GM19395 (cell line): Measurements from ENCODE around the gene PUS10.
"Not testable (repeated sequence)": the region's sequence is repeated elsewhere in the genome, so short reads cannot be mapped to it uniquely, and the experiment has no call there.

Experiments
- ATAC-seq: cut with Tn5 transposase; IDR thresholded peaks from one replicate; pipeline ENCODE4 v1.9.1; 2021; ENCODE audit warnings: mild to moderate bottlenecking, moderate library complexity; ENCODE audit not compliant: unreplicated experiment

PUS10 gene

DNA sequence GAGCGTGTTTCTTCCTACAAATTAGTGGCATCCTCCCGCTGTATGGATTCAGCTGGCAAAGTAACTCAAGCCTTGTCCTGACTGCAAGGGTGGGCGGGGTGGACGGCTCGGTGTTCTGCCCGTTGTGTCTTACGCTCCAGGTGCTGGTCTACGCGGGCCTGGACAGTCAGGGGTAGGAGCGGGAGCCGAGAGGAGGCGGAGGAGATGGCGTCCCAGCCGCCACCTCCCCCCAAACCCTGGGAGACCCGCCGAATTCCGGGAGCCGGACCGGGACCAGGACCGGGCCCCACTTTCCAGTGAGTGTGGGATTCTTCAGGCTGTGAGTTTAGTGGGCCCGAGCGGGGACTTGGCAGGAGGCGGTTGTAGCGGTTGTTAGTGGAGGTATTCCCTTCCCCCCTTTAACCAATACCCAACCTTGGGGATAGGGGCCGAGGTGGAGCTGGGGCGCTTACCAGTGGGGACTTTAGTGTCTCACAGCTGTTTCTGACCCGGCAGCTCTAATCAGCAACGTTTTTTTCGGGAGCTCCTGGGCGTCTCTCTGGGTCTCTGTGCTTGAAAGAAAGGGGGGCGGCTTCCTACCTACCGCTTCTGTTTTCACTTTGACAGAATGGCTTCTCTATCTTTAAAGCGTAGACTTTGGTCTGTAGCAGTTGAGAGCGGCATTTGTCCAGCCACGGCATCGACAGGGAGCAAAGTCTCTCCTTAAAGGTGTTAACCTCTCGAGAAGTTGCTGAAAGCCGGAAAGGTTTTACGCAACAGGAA lies at the start of gene PUS10, which contains the start of gene PEX13:
TSS of gene PUS10 (minus strand) at position 700 of the 762 bp plus-strand sequence. CDS start 6,365 bp downstream, outside the sequence.
TSS of gene PEX13 (plus strand) at position 165 of the 762 bp plus-strand sequence. CDS start at position 205, 40 bp downstream.
- peak; percentile 82 for ATAC-seq

- ATAC-seq, result peak; percentile 96
These were observed 48.0 kb upstream of the PUS10 start, which contains the start of gene SANBR for GRCh38 chr2:61065714-61066709. SANBR (plus strand) TSS chr2:61065871; CDS start chr2:61070351, 4,480 bp downstream.

GRCh38 chr2:61059382-61059781 lies 41.3 kb upstream of the PUS10 start:
- ATAC-seq, result no peak

DNA sequence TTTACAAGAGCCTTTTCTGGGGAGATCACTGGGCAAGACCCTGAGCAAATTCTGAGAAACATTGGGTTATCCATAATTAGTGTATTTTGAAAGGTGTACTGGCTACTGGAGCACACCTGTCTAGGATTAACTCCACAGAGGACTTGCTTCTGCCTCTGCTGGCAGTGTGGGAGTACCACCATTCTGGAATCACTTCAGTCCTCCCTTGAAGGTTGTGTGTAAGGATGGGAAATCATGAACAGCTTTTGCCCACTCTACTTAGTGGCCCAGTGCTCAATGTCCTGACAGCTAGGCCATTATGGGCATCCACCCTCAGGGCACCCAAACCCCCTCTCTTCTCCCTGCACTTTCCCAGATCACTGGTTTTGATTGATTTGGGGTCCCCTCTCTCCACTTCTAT lies 39.5 kb upstream of the PUS10 start:
- no peak for ATAC-seq

DNA sequence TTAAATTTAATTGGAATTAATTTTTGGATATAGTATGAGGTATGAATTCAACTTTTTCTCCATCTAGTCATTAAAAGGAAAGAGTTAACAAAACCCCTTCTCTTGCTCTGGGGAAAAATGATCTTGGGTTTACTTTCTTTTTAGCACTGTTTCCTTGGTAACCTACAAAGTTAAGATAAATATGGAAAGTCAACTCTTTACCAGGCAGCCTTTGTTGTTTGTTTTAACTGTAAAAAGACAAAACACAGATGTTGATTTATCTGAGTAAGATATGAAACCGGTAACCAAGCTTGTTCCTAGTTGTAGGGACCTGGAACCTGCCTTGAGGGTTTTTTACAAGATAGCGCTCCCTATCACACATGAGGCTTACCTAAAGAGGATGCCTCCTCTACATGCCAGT lies 37.5 kb upstream of the PUS10 start:
- ATAC-seq, result no peak

DNA sequence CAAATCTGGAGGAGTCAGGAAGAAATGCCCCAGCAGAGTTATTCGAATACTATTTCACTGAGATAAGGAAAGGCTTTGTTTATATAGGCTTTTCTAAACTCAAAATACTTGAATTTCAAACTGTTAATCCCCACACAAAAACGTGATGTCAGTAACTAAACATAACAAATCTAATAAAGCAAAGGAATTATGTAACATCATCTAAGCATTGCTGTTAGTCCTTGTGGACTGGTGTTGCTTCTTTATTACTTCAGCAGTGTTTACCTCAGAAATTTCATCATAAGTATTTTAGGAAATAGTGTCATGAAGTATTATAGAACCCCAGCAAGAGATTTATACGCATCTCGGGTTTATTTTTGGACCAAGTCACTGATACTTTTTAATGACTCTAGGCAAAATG lies 27.9 kb upstream of the PUS10 start:
- no peak for ATAC-seq

GRCh38 chr2:61045226-61045625 lies 27.2 kb upstream of the PUS10 start:
- ATAC-seq, result no peak

- no peak for ATAC-seq
These were observed 26.6 kb upstream of the PUS10 start for GRCh38 chr2:61044636-61045035.

DNA sequence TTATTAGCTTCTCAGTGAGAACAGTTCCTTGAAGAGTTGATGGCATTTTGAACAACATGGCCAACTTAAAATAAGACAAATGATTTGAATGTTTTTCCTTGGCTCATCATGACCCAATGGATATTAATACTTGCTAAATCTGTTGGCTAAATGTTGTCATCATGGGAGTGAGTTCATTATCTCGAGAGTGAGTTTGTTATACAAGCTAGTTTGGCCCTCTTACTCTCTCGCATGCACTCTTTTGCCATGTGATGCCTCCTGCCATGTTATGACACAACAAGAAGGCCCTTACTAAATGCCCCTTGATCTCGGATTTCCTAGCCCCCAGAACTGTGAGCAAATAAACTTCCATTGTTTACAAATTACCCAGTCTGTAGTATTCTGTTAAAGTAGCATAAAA lies 24.8 kb upstream of the PUS10 start:
- no peak for ATAC-seq

DNA sequence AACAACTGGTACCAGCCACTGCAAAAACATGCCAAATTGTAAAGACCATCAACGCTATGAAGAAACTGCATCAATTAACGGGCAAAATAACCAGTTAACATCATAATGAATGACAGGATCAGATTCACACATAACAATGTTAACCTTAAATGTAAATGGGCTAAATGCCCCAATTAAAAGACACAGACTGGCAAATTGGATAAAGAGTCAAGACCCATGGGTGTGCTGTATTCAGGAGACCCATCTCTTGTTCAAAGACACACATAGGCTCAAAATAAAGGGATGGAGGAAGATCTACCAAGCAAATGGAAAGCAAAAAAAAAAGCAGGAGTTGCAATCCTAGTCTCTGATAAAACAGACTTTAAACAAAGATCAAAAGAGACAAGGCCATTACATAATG lies 18.6 kb upstream of the PUS10 start:
- not testable (repeated sequence) for ATAC-seq

- not testable (repeated sequence) for ATAC-seq
These were observed 16.5 kb upstream of the PUS10 start for GRCh38 chr2:61034592-61034991.

- ATAC-seq, result no peak
These were observed 11.5 kb upstream of the PUS10 start for GRCh38 chr2:61029533-61029932.

- ATAC-seq, result no peak
These were observed 5.6 kb upstream of the PUS10 start for GRCh38 chr2:61023670-61024069.

- no peak for ATAC-seq
These were observed 3.2 kb upstream of the PUS10 start for GRCh38 chr2:61021228-61021660.

DNA sequence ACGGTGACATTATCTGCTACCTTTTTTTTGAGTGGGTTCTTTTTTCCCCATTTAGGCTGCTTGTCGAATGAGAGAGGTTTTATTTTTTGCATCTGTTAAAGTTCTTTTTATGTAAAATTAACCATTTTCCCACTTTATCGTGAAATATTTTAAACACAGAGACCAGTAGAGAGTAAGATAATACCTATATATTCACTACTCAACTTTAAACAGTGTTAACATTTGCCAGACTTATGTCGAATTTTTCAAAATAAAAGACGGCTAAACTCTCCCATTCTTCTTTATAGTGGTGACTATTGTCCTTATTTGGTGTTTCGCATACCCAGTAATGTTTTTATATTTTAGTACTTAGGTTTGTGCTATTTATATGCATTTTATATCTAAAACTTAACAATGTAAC lies 743 bp upstream of the PUS10 start:
- no peak for ATAC-seq

DNA sequence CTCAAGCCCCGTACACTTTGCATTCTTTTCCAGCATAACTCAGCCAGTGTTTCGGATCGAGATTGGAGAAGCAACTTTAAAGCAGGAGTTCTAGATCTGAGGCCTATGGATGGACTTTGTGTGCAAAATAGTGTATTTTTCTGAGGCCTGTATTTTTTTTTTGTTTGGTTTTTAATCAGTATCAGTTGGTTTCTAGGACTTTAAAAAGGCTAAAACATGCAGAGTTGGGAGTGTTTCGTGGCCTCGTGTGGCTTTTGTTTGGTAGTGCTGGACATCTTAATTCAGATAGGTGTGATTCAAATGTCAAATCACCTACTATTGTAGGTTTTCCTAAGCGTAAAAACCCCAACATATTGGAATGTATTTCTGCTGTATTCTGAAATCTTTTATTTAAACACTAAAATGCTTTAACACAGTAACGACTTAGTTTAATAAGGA lies 282 bp upstream of the PUS10 start:
- no peak for ATAC-seq

- peak; percentile 64 for ATAC-seq
These were observed 976 bp downstream of the PUS10 start for GRCh38 chr2:61017003-61017555.

DNA sequence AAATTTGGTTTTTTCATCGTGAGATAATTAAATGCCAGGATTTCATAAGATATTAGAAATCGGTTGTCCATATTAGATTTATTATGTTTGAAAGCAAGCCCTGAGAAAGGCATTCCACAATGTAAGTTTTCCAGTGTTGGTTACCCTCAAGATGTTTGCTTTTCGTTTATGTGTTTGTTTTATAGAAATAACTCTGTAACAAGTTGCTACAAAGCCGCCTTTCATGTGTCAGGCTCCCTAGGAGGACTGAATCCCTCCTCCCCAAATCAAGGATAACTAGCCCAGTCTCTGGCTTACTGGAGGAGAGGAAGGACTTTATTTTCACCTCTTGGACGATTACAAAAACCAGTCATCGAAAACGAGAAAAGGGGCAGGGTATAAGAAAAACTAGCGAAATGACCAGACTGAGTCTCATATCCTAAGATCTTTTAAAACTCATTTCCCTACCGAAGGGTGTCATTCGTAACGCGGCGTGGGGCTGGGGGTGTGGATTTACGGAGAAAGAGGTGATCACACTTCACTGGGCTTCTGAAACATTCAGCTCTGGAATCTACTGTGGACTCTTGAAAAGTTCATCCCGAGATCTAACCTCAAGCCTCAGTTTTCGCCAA lies 1.6 kb downstream of the PUS10 start:
- ATAC-seq, result peak; percentile 25

GRCh38 chr2:61015976-61016375 lies 2.1 kb downstream of the PUS10 start:
- ATAC-seq, result no peak

DNA sequence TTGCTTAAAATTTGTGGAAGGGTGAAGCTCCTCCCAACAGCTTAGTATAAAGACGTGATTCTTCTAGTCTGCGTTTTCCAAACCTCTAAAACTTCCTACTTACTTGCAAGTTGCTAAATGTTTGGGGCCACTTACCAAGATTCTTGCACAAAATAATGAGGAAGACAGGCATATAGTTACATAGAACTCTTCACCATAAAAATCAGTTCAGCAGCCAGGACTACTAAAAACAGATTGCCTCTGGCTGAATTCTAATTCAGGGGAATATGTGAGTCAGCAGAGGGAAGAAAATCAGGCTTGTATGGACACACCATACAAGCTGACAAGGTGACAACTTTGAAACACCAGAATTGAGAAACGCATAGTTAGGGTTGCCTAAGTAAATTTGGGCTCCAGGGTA lies 3.3 kb downstream of the PUS10 start:
- no peak for ATAC-seq

DNA sequence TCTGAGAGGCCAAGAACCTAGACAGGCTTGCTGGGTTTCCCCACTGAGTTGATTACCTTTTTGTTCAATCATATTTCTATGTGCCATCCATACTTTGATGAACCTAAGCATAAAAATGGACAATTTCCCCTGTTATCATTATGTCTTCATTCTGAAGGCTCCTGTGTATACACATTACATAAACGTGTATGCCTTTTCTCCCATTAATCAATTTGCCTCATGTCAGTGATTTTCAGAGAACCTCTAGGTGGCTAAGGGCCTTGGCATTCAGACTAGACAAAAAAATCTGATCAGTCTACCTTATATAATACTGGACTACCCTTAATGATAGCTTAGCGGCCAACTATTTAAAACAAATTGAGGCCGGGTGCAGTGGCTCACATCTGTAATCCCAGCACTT lies 4.7 kb downstream of the PUS10 start:
- ATAC-seq, result no peak
